ENCODE results near the gene TMC7. TPM values are rescaled to one million over a fixed set of nuclear protein-coding genes. Genes with fewer than 3 reads are reported as not detected.

The TMC7 gene
- total RNA-seq, 1 donor from 2014 or later, result 5.0 TPM

DNA sequence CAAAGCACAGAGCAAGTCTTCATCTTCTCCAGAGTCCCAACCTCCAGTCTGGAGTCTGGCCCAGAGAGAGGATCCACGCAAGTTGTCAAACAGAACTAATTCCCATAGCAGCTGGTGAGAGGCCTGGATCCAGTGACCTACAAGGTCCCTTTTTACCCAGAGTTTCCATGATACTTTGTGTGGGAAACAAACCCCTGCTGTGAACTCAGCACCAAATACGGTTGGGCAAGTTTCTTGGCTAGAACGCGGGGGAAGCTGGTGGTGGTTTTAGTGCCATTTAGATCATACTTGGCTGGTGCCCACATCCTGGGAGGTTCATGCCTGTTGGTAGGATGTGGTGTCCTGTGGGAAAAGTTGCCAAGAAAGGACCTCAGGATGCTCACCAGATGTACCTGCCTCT, 18.1 kb downstream of the TMC7 start:
- Histone ChIP-seq H3K27ac (no peak overlapping the region), H3K27me3 (no peaks in the 10 kb centered on the region), H3K4me1 (peaks cover 2% of the 10 kb centered on the region), H3K9me3 (no peaks in the 10 kb centered on the region), H3K4me3 (no peak overlapping the region), H3K36me3 (no peaks in the 10 kb centered on the region)
- intact Hi-C loops (cut with DNase I), result no loop called here
- DNase-seq (no peak), ATAC-seq (no peak)
- TF ChIP-seq, protein P1, sequence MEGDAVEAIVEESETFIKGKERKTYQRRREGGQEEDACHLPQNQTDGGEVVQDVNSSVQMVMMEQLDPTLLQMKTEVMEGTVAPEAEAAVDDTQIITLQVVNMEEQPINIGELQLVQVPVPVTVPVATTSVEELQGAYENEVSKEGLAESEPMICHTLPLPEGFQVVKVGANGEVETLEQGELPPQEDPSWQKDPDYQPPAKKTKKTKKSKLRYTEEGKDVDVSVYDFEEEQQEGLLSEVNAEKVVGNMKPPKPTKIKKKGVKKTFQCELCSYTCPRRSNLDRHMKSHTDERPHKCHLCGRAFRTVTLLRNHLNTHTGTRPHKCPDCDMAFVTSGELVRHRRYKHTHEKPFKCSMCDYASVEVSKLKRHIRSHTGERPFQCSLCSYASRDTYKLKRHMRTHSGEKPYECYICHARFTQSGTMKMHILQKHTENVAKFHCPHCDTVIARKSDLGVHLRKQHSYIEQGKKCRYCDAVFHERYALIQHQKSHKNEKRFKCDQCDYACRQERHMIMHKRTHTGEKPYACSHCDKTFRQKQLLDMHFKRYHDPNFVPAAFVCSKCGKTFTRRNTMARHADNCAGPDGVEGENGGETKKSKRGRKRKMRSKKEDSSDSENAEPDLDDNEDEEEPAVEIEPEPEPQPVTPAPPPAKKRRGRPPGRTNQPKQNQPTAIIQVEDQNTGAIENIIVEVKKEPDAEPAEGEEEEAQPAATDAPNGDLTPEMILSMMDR (IDR thresholded peaks at IDR 0.05), result no peak

DNA sequence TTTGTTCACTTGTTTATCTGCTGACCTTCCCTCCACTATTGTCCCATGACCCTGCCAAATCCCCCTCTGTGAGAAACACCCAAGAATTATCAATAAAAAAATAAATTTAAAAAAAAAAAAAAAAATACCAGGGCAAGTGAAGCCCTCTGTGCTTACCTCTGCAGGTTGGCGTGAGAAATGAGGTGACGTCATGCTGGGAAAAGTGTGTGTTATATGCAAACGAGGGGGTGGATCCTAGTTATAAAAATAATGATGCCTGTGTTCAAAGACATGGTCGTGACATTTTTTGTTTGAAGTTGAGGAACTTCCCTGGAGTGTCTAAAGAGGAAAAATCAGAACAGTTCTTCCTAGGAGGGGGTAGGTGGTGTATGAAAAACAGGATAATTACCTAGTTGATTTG, 20.2 kb downstream of the TMC7 start:
- no peak for DNase-seq
- H3K4me3 ChIP-seq, result no peak overlapping the region
- no peaks in the 10 kb centered on the region for H3K4me1 ChIP-seq
- no peak for ATAC-seq
- H3K27me3 ChIP-seq, result no peaks in the 10 kb centered on the region
- TF ChIP-seq, protein P1 (IDR thresholded peaks at IDR 0.05), result no peak
- intact Hi-C loops (cut with DNase I), result no loop called here
- no peaks in the 10 kb centered on the region for H3K36me3 ChIP-seq
- H3K9me3 ChIP-seq, result no peaks in the 10 kb centered on the region
- no peak overlapping the region for H3K27ac ChIP-seq

DNA sequence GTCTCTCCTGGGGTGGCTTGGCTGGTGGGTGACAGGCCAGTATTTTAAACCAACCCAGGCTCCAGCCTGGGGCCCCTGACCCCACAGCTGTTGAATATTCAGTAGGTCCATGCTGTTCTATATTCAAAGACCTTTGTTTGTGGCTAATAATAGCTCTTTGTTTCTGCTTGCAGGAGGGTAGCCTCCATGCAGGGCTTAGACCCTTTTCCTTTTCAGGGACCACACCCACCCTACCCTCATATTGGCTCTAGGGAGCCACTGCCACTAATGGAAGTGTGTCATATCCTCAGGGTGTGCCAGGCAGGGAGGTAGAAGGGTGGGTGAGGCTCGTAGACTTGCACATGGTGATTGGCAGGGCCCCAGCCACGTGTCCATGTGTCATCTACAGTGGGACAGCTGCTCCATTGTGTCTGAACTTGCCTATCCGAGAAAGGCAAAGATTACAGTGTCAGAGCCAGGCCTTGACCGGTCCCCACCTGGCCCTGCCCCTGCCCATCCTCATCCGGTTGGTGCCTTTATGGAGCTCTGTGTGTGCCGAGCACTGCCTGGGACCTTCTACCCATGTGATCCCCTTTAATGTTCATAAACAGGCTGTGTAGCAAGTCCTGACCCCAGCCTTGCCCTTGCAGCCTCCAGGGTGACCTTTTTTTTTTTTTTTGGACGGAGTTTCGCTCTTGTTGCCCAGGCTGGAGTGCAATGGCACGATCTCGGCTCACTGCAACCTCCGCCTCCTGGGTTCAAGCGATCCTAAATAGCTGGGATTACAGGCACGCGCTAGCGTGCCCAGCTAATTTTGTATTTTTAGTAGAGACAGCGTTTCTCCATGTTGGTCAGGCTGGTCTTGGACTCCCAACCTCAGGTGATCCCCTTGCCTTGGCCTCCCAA, 22.1 kb downstream of the TMC7 start:
- TF ChIP-seq, protein P1 (IDR thresholded peaks at IDR 0.05), result no peak
- H3K27ac ChIP-seq, result no peak overlapping the region
- H3K36me3 ChIP-seq, result no peaks in the 10 kb centered on the region
- no peak overlapping the region for H3K4me3 ChIP-seq
- no peaks in the 10 kb centered on the region for H3K4me1 ChIP-seq
- no peaks in the 10 kb centered on the region for H3K27me3 ChIP-seq
- H3K9me3 ChIP-seq, result peaks cover 3% of the 10 kb centered on the region
- intact Hi-C loops (cut with DNase I), result no loop called here
- ATAC-seq, result peak; percentile 31
- DNase-seq, result no peak

DNA sequence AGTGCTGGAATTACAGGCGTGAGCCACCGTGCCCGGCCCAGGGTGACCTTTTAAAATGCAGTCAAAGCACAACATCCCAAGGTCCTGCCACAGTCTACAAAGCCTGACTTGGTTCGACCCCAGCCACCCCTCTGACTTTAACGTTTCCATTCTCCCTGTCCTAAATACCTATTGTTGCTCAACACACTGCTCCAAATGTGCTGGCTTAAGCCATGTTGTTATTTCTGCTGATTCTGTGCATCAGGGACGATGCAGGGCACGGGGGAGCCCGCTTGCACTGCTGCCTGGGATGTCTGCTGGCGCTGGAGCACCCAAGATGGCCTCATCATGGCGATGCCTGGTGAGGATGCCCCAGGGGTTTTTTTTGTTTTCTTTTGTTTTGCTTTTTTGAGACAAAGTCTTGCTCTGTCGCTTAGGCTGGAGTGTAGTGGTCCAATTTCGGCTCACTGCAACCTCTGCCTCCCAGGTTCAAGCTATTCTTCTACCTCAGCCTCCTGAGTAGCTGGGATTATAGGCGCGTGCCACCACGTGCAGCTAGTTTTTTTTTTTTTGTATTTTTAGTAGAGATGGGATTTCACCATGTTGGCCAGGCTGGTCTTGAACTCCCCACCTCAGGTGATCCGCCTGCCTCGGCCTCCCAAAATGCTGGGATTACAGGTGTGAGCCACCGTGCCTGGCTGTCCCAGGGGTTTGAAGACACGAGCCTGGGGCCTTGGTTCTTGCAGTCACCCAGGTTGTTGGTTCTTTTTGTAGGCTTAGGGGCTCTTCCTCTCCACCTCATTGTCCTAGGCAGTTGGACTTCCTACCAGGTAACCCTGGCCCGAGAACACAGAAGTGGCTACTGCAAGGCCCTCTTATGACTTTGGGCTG, 22.9 kb downstream of the TMC7 start:
- Histone ChIP-seq H3K9me3 (peaks cover 3% of the 10 kb centered on the region), H3K27ac (no peak overlapping the region), H3K27me3 (no peaks in the 10 kb centered on the region), H3K36me3 (no peaks in the 10 kb centered on the region), H3K4me1 (no peaks in the 10 kb centered on the region), H3K4me3 (no peak overlapping the region)
- TF ChIP-seq, protein P1 (IDR thresholded peaks at IDR 0.05), result no peak
- ATAC-seq (no peak), DNase-seq (no peak)
- intact Hi-C loops (cut with DNase I), result no loop called here

DNA sequence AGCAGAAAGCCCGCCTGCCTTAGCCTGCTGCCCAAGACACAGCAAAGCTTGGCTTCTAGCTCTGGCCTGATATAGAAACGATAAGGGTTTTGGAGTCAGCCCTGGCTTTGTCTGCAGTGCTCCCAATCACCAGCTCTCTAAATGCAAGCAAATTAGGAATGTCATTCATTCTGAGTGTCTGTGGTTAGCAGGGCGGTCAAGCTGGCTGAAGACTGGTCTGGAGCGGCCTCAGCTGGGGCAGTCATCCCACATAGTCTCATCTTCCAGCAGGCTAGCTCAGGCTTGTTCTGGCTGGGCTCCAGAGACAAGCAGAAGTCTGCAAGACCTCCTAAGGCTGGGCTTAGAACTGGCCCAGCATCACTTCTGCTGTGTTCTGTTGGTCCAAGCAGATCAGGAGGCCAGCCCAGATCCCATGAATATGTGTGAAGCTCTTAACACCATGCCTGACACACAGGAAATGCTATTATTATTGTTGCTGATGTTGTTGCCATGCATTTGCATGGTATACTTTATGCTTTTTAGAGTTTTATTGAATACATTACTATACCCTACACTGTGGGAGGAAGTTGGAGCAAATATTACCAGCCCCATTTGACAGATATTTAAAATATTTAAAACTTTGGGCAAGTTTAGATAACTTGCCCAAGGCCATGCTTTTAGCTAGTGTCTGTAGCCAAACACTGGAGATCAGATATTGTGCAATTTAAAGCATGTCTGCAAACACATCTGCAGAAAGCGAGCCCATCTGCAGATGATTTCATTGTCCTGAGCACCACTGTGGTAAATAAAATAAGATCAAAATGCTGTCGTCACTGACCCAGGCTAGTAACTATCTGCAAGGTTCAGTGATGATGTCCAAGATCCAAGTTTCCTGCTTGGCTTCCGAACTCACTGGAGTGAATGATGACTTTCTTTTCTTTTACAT, 24.8 kb downstream of the TMC7 start:
- intact Hi-C loops (cut with DNase I), result no loop called here
- H3K4me3 ChIP-seq, result no peak overlapping the region
- peaks cover 3% of the 10 kb centered on the region for H3K9me3 ChIP-seq
- H3K27ac ChIP-seq, result no peak overlapping the region
- TF ChIP-seq, protein P1 (IDR thresholded peaks at IDR 0.05), result no peak
- H3K27me3 ChIP-seq, result no peaks in the 10 kb centered on the region
- no peaks in the 10 kb centered on the region for H3K36me3 ChIP-seq
- H3K4me1 ChIP-seq, result no peaks in the 10 kb centered on the region
- DNase-seq, result no peak
- peak; percentile 61 for ATAC-seq

Measured in upper lobe of right lung (tissue), 1 donor.